Measurements from ENCODE around the gene CCL13.

CCL13 gene

DNA sequence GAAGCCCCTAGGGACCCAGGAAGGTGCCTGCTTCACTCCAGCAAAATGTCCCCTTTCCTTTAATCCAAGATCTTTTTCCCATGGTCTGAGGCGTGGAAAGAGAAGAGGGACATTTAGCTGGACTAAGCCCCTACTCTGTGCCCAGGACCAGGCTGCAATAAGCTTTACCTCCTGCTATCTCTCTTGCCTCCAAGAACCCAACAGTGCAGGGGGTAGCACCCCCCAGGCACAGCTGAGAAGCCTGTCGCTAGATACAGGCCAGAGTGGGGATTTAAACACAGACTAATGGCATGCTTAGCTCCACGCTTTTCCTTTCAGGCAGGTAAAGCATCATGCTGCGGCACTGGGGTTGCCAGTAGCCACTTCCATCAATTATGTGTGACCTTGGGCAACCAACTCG is 31.3 kb downstream of the CCL13 start:
- Histone ChIP-seq H3K4me3 (ENCODE audit: low read length) (no peak overlapping the region), H3K9me3 (ENCODE audit: insufficient read depth, low read depth, low read length) (no peaks in the 10 kb centered on the region), H3K36me3 (ENCODE audit: insufficient read depth, low read depth, low read length) (no peaks in the 10 kb centered on the region), H3K27ac (ENCODE audit: low read length) (no peak overlapping the region), H3K9ac (ENCODE audit: low read depth, low read length) (no peak overlapping the region), H3K27me3 (ENCODE audit: insufficient read depth, low read length) (no peaks in the 10 kb centered on the region), H3K4me1 (ENCODE audit: insufficient read depth, low read length) (no peaks in the 10 kb centered on the region)

DNA sequence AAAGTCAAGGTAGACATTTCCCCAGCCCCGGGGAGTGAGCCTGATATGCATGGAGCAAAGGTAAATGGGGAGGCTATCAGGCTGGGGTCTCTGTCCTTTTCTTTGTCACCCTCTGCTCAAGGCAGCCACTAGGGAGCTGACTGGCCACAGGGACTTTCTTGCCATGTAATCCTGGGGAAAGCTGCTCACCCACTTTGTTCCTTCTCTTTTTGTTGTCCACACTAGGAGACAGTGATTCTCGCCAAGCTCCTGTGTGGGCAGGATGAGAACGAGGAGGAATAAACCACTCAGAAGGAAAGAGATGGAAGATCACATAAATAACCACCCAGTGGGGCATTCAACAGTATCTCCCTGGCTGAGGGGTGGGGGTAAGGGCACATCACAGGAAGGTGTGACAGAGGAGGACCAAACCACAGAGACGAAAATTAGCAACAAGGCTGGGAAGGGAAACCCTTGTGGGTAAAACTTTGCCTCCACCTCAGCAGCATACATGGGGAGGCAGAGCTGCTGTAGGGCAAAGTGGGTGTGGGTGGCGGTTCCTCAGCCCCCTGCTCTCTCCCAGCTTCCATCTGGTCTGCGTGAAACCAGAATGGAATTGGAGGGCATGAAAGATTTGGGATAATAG is 33.0 kb downstream of the CCL13 start:
- Histone ChIP-seq H3K9ac (ENCODE audit: low read depth, low read length) (no peak overlapping the region), H3K36me3 (ENCODE audit: insufficient read depth, low read depth, low read length) (no peaks in the 10 kb centered on the region), H3K9me3 (ENCODE audit: insufficient read depth, low read depth, low read length) (no peaks in the 10 kb centered on the region), H3K4me3 (ENCODE audit: low read length) (no peak overlapping the region), H3K4me1 (ENCODE audit: insufficient read depth, low read length) (no peaks in the 10 kb centered on the region), H3K27me3 (ENCODE audit: insufficient read depth, low read length) (no peaks in the 10 kb centered on the region), H3K27ac (ENCODE audit: low read length) (no peak overlapping the region)

DNA sequence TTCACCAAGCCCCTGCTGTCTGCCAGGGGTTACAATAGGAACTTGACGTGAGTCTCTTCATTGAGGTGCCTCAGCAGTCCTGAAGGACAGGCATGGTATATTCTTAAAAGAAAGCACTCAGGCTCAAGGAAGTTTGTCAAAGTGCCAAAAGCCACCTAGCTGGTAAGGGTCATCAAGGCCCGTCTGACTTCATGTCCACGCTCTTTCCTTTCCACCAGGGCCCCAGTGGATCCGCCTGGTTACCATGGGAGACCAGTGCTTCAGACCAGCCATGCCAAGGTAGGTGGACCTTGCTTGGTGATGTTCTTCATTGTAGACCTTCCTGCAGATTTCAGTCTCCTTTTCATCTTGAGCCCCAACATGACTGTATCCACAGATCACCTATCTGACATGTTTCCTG is 34.4 kb downstream of the CCL13 start:
- Histone ChIP-seq H3K27me3 (ENCODE audit: insufficient read depth, low read length) (no peaks in the 10 kb centered on the region), H3K36me3 (ENCODE audit: insufficient read depth, low read depth, low read length) (no peaks in the 10 kb centered on the region), H3K9me3 (ENCODE audit: insufficient read depth, low read depth, low read length) (no peaks in the 10 kb centered on the region), H3K4me3 (ENCODE audit: low read length) (no peak overlapping the region), H3K9ac (ENCODE audit: low read depth, low read length) (no peak overlapping the region), H3K4me1 (ENCODE audit: insufficient read depth, low read length) (no peaks in the 10 kb centered on the region), H3K27ac (ENCODE audit: low read length) (no peak overlapping the region)

GRCh38 chr17:34391241-34391640 is 35.0 kb downstream of the CCL13 start:
- H3K27me3 ChIP-seq (ENCODE audit: insufficient read depth, low read length): no peaks in the 10 kb centered on the region
- H3K9ac ChIP-seq (ENCODE audit: low read depth, low read length): no peak overlapping the region
- H3K4me3 ChIP-seq (ENCODE audit: low read length): no peak overlapping the region
- H3K9me3 ChIP-seq (ENCODE audit: insufficient read depth, low read depth, low read length): no peaks in the 10 kb centered on the region
- H3K27ac ChIP-seq (ENCODE audit: low read length): no peak overlapping the region
- no peaks in the 10 kb centered on the region for H3K4me1 ChIP-seq (ENCODE audit: insufficient read depth, low read length)
- no peaks in the 10 kb centered on the region for H3K36me3 ChIP-seq (ENCODE audit: insufficient read depth, low read depth, low read length)

GRCh38 chr17:34393401-34393800 is 37.1 kb downstream of the CCL13 start:
- Histone ChIP-seq H3K27ac (ENCODE audit: low read length) (no peak overlapping the region), H3K27me3 (ENCODE audit: insufficient read depth, low read length) (no peaks in the 10 kb centered on the region), H3K36me3 (ENCODE audit: insufficient read depth, low read depth, low read length) (no peaks in the 10 kb centered on the region), H3K9me3 (ENCODE audit: insufficient read depth, low read depth, low read length) (no peaks in the 10 kb centered on the region), H3K4me1 (ENCODE audit: insufficient read depth, low read length) (no peaks in the 10 kb centered on the region), H3K9ac (ENCODE audit: low read depth, low read length) (no peak overlapping the region), H3K4me3 (ENCODE audit: low read length) (no peak overlapping the region)

DNA sequence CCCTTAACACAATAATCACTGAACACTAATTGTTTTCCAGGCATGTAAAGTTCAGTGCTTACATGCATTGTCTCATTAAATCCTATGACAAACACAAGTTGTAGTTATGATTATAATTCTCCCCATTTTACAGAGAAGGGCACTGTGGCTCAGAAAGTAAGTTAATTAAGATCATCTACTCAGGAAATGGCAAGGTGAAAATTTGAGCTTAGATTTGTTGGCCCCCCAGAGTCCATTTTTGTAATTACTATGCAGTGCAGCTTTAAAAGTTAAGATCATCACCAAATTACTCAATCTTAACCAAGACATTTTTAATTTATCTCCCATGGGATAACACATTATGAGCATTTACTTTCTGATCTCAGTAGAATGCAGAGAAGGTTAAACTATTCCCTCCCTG is 41.0 kb downstream of the CCL13 start:
- no peak overlapping the region for H3K27ac ChIP-seq (ENCODE audit: low read length)
- H3K9ac ChIP-seq (ENCODE audit: low read depth, low read length): no peak overlapping the region
- no peaks in the 10 kb centered on the region for H3K36me3 ChIP-seq (ENCODE audit: insufficient read depth, low read depth, low read length)
- no peak overlapping the region for H3K4me3 ChIP-seq (ENCODE audit: low read length)
- no peaks in the 10 kb centered on the region; the same call in 1 of the 2 replicates for H3K27me3 ChIP-seq (ENCODE audit: insufficient read depth, low read length)
- H3K9me3 ChIP-seq (ENCODE audit: insufficient read depth, low read depth, low read length): no peaks in the 10 kb centered on the region
- H3K4me1 ChIP-seq (ENCODE audit: insufficient read depth, low read length): no peaks in the 10 kb centered on the region

DNA sequence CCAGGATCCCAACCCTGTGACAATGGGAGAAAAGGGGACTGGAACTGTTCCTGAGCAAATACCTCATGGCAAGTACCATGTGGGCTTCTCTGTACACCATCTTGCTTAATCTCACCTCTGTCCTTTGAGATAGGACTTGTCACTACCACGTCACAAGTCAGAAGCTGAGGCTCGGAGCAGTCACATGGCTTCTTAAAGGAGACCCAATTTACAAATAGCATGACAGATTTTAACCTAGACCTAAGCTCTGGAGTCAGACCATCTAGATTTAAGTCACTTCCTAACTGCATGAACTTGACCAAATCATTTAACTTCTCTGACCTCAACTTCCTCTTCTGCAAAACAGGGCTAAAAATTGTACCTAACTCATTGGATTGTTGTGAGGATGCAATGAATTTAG is 42.7 kb downstream of the CCL13 start:
- no peaks in the 10 kb centered on the region for H3K9me3 ChIP-seq (ENCODE audit: insufficient read depth, low read depth, low read length)
- H3K27ac ChIP-seq (ENCODE audit: low read length): no peak overlapping the region
- no peaks in the 10 kb centered on the region for H3K36me3 ChIP-seq (ENCODE audit: insufficient read depth, low read depth, low read length)
- no peaks in the 10 kb centered on the region; the same call in 1 of the 2 replicates for H3K27me3 ChIP-seq (ENCODE audit: insufficient read depth, low read length)
- no peaks in the 10 kb centered on the region for H3K4me1 ChIP-seq (ENCODE audit: insufficient read depth, low read length)
- H3K9ac ChIP-seq (ENCODE audit: low read depth, low read length): no peak overlapping the region
- H3K4me3 ChIP-seq (ENCODE audit: low read length): no peak overlapping the region

- Histone ChIP-seq H3K36me3 (ENCODE audit: insufficient read depth, low read depth, low read length) (no peaks in the 10 kb centered on the region), H3K9me3 (ENCODE audit: insufficient read depth, low read depth, low read length) (no peaks in the 10 kb centered on the region), H3K4me1 (ENCODE audit: insufficient read depth, low read length) (no peaks in the 10 kb centered on the region), H3K4me3 (ENCODE audit: low read length) (no peak overlapping the region), H3K27ac (ENCODE audit: low read length) (no peak overlapping the region), H3K27me3 (ENCODE audit: insufficient read depth, low read length) (no peaks in the 10 kb centered on the region; the same call in 1 of the 2 replicates), H3K9ac (ENCODE audit: low read depth, low read length) (no peak overlapping the region)
Observed at GRCh38 chr17:34399725-34400124, 43.4 kb downstream of the CCL13 start.

GRCh38 chr17:34400301-34400931 is 44.1 kb downstream of the CCL13 start:
- no peaks in the 10 kb centered on the region; the same call in 1 of the 2 replicates for H3K27me3 ChIP-seq (ENCODE audit: insufficient read depth, low read length)
- no peaks in the 10 kb centered on the region for H3K9me3 ChIP-seq (ENCODE audit: insufficient read depth, low read depth, low read length)
- no peak overlapping the region for H3K9ac ChIP-seq (ENCODE audit: low read depth, low read length)
- no peak overlapping the region for H3K4me3 ChIP-seq (ENCODE audit: low read length)
- no peaks in the 10 kb centered on the region for H3K36me3 ChIP-seq (ENCODE audit: insufficient read depth, low read depth, low read length)
- H3K4me1 ChIP-seq (ENCODE audit: insufficient read depth, low read length): no peaks in the 10 kb centered on the region
- H3K27ac ChIP-seq (ENCODE audit: low read length): no peak overlapping the region

DNA sequence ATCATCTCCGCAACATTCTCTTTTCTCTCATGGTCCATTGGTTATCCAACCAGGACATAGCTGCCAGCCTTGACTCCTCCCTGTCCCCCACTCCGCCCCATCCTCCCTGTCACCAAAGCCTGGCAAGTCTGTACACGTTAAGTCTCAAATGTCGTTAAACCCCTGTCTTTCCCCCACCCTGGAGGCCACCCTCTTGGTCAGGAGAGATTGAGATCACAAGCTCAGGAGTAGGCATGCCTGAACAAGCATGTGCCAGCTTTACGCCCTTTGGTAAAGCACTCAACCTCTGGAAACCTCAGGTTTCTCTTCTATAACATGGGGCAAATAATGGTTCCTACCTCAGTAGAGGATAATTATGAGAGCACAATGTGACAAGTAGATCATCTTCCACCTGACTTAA is 44.9 kb downstream of the CCL13 start:
- H3K9ac ChIP-seq (ENCODE audit: low read depth, low read length): no peak overlapping the region
- no peaks in the 10 kb centered on the region for H3K4me1 ChIP-seq (ENCODE audit: insufficient read depth, low read length)
- no peak overlapping the region for H3K4me3 ChIP-seq (ENCODE audit: low read length)
- no peaks in the 10 kb centered on the region for H3K9me3 ChIP-seq (ENCODE audit: insufficient read depth, low read depth, low read length)
- no peaks in the 10 kb centered on the region for H3K36me3 ChIP-seq (ENCODE audit: insufficient read depth, low read depth, low read length)
- no peaks in the 10 kb centered on the region; the same call in 1 of the 2 replicates for H3K27me3 ChIP-seq (ENCODE audit: insufficient read depth, low read length)
- H3K27ac ChIP-seq (ENCODE audit: low read length): no peak overlapping the region

DNA sequence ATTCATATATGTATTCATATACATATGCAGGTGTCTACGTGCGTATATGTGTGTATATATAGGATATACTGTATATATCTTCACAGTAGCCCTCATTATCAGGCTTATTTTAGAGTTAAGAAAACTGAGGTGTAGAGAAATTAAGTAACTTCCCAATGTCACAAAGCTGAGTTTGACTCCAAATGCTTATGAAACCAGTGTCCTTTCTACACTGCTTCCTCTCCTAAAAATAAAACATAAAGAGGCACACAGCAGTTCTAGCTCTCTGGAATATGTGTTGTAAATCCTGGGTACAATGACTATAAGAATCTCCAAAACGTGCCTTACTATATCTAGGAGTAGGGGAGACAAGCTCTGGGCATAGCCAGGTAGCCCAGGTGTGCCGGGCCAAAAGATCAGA is 46.7 kb downstream of the CCL13 start:
- H3K9ac ChIP-seq (ENCODE audit: low read depth, low read length): no peak overlapping the region
- peaks cover 7% of the 10 kb centered on the region for H3K27me3 ChIP-seq (ENCODE audit: insufficient read depth, low read length)
- H3K9me3 ChIP-seq (ENCODE audit: insufficient read depth, low read depth, low read length): no peaks in the 10 kb centered on the region
- no peaks in the 10 kb centered on the region for H3K36me3 ChIP-seq (ENCODE audit: insufficient read depth, low read depth, low read length)
- no peak overlapping the region for H3K27ac ChIP-seq (ENCODE audit: low read length)
- no peaks in the 10 kb centered on the region for H3K4me1 ChIP-seq (ENCODE audit: insufficient read depth, low read length)
- no peak overlapping the region for H3K4me3 ChIP-seq (ENCODE audit: low read length)

DNA sequence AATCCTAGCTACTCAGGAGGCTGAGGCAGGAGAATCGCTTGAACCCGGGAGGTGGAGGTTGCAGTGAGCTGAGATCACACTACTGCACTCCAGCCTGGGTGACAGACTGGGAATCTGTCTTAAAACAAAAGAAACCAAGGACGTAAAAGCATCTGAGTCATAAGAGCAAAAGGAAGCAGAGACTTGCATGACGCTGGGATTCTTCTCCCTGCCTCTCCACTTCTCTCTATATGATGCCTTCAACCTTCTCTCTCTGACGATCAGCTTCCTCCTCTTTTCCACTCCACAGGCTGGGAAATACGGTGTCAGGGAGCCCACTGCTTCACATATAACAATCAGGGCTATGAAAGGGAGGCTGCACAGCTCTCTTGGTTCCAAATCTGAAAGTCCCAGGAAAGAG is 49.9 kb downstream of the CCL13 start:
- no peak overlapping the region for H3K4me3 ChIP-seq (ENCODE audit: low read length)
- H3K27ac ChIP-seq (ENCODE audit: low read length): no peak overlapping the region
- peaks cover 7% of the 10 kb centered on the region; the same call in 1 of the 2 replicates for H3K4me1 ChIP-seq (ENCODE audit: insufficient read depth, low read length)
- H3K27me3 ChIP-seq (ENCODE audit: insufficient read depth, low read length): peaks cover 31% of the 10 kb centered on the region
- H3K36me3 ChIP-seq (ENCODE audit: insufficient read depth, low read depth, low read length): no peaks in the 10 kb centered on the region
- no peaks in the 10 kb centered on the region for H3K9me3 ChIP-seq (ENCODE audit: insufficient read depth, low read depth, low read length)
- H3K9ac ChIP-seq (ENCODE audit: low read depth, low read length): no peak overlapping the region

All from iPS-20b (cell line).